ENCODE data around the gene NPLOC4.

DNA sequence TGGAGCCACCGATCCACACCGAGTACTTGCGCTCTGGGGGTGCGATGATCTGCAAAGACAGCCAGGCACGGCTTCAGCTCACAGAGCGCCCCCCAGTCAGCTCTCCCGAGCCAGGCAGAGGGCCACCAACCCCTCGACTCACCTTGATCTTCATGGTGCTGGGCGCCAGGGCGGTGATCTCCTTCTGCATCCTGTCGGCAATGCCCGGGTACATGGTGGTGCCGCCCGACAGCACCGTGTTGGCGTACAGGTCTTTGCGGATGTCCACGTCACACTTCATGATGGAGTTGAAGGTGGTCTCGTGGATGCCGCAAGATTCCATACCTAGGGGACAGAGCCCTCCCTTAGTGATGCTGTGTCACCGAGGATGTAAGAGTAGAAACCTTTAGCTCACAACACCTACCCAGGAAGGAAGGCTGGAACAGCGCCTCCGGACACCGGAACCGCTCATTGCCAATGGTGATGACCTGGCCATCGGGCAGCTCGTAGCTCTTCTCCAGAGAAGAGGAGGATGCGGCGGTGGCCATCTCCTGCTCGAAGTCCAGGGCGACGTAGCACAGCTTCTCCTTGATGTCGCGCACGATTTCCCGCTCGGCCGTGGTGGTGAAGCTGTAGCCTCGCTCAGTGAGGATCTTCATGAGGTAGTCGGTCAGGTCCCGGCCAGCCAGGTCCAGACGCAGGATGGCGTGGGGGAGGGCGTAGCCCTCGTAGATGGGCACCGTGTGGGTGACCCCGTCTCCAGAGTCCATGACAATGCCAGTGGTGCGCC lies 125.9 kb downstream of the NPLOC4 start:
- TF ChIP-seq TAF1 (IDR thresholded peaks at IDR 0.05; ENCODE audit: borderline replicate concordance, insufficient read depth, low read length) (no peak), FOXP2 (optimal IDR thresholded peaks at IDR 0.05; ENCODE audit: borderline replicate concordance, extremely low read depth, extremely low read length, insufficient read depth) (no peak)
- TF ChIP-seq, protein P1, sequence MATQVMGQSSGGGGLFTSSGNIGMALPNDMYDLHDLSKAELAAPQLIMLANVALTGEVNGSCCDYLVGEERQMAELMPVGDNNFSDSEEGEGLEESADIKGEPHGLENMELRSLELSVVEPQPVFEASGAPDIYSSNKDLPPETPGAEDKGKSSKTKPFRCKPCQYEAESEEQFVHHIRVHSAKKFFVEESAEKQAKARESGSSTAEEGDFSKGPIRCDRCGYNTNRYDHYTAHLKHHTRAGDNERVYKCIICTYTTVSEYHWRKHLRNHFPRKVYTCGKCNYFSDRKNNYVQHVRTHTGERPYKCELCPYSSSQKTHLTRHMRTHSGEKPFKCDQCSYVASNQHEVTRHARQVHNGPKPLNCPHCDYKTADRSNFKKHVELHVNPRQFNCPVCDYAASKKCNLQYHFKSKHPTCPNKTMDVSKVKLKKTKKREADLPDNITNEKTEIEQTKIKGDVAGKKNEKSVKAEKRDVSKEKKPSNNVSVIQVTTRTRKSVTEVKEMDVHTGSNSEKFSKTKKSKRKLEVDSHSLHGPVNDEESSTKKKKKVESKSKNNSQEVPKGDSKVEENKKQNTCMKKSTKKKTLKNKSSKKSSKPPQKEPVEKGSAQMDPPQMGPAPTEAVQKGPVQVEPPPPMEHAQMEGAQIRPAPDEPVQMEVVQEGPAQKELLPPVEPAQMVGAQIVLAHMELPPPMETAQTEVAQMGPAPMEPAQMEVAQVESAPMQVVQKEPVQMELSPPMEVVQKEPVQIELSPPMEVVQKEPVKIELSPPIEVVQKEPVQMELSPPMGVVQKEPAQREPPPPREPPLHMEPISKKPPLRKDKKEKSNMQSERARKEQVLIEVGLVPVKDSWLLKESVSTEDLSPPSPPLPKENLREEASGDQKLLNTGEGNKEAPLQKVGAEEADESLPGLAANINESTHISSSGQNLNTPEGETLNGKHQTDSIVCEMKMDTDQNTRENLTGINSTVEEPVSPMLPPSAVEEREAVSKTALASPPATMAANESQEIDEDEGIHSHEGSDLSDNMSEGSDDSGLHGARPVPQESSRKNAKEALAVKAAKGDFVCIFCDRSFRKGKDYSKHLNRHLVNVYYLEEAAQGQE (IDR thresholded peaks at IDR 0.05; ENCODE audit: insufficient read depth in 1 of 2, low read depth in 2 of 2, low read length in 2 of 2) = no peak
